ENCODE data around the gene PRKCSH.
"Not testable (repeated sequence)": the region's sequence is repeated elsewhere in the genome, so short reads cannot be mapped to it uniquely, and the experiment has no call there.

Gene PRKCSH

DNA sequence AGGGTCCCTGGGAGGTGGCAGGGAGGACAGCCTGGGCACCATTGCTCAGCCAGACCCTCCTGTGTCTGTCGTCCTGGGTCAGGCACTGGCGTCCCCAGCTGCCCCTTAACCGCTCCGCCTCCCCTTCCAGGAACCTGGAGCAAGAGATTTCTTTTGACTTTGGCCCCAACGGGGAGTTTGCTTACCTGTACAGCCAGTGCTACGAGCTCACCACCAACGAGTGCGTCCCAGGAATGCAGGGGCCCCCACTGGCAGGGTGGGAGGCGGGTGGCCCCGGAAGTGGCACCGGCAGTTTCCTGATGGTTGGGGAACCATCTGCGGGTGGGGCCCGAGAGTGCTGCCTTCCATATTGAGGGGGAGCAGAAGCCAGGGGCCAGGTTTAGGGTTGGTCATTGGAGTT, 13.0 kb downstream of the PRKCSH start:
- DNase-seq (ENCODE audit: low read depth in 1 of 2, low spot score in 1 of 2), result no peak

DNA sequence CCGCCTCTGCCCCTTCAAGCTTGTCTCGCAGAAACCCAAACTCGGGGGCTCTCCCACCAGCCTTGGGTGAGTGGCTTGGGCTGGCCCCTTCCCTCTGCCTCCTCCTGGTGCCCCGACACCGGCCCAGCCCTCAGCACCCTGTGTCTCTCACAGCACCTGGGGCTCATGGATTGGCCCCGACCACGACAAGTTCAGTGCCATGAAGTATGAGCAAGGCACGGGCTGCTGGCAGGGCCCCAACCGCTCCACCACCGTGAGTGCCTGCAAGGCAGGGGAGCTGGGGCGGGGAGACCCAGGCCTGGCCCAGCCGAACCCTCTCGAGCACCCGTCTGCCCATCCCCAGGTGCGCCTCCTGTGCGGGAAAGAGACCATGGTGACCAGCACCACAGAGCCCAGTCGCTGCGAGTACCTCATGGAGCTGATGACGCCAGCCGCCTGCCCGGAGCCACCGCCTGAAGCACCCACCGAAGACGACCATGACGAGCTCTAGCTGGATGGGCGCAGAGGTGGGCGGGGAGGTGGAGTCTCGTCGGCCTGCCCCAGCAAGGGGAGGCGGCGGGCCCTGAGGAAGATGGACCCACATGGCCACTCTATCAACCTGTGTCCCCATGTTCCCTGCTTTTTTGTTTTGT, 13.6 kb downstream of the PRKCSH start:
- DNase-seq (ENCODE audit: low read depth in 1 of 2, low spot score in 1 of 2), result no peak

DNA sequence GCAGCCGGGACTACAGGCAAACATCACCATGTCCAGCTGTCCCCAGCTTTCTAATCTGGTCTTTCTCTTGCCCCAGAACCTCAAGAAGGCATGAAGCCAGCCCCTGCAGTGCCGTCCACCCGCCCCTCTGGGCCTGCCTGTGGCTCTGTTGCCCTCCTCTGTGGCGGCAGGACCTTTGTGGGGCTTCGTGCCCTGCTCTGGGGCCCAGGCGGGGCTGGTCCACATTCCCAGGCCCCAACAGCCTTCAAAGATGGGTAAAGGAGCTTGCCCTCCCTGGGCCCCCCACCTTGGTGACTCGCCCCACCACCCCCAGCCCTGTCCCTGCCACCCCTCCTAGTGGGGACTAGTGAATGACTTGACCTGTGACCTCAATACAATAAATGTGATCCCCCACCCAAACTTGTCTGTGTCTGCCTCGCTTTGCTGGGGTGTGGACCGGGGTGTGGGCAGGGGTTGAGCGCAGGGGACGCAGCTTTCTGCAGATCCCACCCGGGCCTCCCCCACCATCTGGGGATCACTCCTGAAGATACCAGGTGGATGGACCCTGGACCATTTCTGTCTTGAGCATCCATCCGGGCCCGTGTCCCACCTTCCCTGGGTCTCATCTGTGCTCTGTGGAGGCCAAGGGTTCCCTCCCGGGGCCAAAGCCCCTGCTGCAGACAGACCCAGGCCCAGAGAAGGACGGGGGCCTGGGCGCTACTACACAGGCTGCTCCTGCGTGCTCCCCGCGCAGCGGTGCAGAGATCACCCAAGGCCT, 15.3 kb downstream of the PRKCSH start:
- no peak for DNase-seq (ENCODE audit: low read depth in 1 of 2, low spot score in 1 of 2)

DNA sequence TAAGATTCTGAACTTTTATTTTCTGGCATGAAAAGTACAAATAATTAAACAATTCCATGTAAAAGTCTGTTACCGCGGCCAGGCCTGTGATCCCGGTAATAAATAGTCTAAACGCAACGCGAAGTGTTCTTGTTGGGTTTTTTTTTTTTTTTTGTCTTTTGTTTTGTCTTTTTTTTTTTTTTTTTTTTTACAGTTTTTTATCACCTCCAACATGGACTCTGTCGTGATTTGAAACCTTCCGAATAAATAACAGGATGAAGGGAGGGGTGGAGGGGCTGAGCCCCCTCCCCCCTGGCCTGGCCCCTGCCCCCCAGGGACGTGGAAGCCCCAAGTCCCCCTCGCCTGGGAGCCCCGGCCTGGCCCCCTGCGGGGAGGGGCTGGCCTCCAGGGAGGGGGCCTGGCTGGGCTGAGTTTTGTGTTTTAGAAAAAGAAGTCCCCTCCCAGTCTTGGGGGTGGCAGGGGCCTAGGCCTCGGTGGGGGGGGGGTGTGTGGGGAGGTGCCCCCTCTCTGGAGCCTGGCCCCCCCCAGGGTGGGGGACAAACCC, 16.0 kb downstream of the PRKCSH start:
- no peak for DNase-seq (ENCODE audit: low read depth in 1 of 2, low spot score in 1 of 2)

DNA sequence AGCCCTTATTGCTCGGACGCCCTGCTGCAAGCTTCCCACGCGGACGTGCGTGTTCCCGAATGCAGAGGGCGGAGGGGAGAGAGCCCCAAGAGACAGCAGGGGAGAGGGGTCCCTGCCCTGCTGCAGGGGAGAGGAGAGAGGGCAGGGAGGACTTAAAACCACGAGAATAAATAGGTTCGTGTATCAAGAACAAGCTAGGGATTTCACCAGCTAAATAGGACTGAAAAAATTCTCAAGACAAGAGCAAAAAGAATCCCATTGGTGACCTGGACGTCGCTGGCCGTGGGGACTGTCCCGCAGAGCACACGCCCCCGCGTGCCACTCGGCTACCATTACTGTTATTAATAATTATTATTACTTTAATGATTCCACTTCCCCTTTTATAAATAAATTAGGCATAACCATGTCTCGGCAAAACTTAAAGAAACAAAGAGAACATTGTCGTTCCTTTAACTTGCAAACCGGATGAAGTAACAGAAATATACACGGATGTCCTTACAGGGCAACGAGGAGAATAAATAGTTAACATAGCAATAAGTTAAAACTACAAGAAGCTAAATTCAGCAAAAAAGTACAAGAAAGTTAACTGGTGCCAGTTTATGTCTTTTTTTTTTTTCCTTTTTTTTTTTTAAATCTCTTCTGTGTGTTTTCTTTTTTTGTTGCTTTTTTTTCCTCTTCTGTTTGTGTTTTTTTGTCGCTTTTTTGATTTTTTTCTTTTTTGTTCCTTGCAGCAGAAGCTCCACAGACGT, 16.6 kb downstream of the PRKCSH start:
- DNase-seq (ENCODE audit: low read depth in 1 of 2, low spot score in 1 of 2), result no peak

DNA sequence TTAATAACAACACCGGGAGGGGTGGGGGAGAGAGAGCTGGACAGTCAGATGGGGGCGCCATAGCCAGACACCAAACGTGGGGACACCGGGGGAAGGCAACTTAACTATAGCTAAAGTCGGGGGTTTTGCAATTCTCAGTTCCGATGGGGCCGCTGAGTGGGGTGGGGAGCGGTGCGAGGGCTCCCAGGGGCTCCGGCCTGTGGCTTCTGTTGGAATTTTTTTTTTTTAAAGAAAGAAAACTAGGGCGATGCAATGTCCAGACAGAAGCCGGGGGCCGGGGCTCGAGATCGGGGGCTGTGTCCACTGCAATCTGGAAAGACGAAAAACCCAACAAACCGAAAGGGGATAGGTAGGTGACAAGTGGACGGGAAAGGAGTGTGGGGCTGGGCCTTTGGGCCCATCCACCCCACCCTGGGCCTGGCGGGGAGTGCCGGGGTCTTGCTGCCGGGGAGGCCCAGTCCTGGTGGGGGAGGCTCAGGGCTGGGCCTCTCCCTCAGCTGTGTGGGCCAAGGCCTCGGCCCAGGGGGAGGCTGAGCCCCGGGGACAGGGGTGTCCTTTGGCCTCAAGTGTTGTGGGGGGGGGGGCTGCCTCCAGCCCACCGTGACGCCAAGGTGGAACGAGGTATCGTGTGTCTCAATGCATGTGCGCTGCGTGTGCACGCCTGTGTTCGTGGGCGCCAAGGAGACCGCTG, 17.3 kb downstream of the PRKCSH start:
- no peak for DNase-seq (ENCODE audit: low read depth in 1 of 2, low spot score in 1 of 2)

DNA sequence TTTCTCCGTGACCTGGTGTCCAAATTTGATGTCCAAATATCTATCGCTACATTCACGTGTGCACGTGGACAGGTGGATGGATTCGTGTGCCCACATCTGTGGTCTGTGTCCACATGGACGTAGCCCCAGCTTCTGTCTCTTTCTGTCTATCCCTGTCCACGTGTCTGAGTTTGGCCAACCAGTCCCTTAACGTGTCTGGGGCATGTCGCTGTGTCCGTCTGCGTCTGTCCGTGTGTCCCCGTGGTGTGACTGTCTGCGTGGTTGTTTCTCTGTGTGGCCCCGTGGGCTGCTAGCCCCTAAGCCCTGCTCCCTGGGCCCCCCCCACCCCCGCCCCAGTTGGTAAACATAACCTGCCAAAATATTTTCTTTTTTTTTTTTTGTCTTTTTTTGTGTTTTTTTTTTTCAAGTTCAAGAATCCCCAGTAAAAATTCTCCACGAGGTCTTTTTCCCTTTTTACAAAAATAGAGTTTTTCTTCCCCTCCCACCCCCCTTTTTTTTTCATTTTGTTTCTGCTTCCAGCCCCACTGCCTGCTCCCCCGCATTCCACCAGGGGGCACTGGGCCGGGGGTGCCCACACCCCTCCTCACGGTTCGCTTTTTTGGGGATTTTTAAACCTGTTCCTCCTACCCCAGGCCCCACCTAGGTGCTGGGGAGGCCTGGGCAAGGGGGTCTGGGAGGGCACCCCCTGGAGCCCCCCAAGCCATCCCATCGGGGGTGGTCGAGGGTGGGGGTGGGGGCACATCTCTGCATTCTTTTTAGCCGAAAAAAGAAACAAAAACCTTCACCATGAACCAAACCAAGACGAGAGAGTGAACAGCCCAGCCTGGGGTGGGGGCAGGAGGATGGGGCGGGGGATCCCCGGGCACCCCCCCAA, 18.3 kb downstream of the PRKCSH start:
- DNase-seq (ENCODE audit: low read depth in 1 of 2, low spot score in 1 of 2), result no peak

DNA sequence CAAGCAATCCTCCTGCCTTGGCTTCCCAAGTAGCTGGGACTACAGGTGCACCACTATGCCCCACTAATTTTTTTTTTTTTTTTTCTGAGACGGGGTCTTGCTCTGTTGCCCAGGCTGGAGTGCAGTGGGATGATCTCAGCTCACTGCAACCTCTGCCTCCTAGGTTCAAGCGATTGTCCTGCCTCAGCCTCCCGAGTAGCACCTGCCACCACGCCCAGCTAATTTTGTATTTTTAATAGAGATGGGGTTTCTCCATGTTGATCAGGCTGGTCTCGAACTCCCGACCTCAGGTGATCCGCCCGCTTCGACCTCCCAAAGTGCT, 19.8 kb downstream of the PRKCSH start:
- DNase-seq (ENCODE audit: low read depth in 1 of 2, low spot score in 1 of 2), result not testable (repeated sequence)

DNA sequence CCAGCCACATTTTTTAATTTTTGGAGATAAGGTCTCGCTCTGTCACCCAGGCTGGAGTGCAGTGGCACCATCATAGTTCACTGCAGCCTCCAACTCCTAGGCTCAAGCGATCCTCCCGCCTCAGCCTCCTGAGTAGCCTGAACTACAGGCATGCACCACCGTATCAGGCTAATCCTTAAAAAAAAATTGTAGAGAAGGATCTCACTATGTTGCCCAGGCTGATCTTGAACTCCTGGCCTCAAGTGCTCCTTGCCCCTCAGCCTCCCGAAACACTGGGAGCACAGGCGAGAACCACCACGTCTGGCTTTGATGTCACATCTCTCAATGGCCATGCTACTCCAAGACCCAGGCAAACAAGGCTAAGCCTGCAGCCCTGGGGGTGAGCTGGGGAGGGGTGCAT, 21.2 kb downstream of the PRKCSH start:
- no peak for DNase-seq (ENCODE audit: low read depth in 1 of 2, low spot score in 1 of 2)

DNA sequence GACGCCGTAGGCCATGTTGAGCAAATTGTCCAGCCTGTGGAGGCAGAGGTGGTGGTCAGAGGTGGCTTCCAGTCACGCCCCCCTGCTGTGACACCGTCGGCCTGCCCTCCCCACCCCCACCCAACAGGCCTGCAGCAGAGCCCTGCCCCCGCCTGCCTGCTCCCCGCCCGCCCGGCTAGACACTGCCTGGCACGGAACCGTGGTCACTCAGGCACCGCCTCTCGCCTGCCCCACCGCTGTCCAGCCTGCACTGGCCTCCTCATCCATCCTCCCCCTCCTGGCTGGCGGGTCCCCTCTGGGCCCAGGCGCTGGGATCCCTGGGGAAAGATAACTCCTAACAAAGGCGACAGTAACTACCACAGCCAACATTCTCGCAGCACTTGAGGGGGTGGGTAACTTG, 21.7 kb downstream of the PRKCSH start:
- no peak for DNase-seq (ENCODE audit: low read depth in 1 of 2, low spot score in 1 of 2)

DNA sequence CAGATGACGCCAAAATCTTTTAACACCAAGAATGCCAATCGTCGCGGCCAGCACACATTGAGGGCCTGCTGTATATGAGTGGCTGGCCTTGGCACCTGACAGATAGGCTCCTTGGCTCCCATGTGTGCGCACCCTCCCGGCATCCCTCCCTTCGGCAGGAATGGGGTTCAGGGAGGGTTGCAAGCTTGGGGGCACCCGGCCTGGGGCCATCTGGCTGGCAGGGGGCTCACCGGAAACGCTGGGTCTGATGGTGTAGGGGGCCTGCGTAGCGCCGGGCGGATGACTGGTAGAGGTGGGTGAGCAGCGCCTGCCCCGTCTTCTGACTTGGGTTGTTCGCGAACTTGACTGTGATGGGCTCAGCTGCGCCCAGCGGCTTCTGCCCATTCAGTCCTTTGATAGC, 22.4 kb downstream of the PRKCSH start:
- no peak for DNase-seq (ENCODE audit: low read depth in 1 of 2, low spot score in 1 of 2)

DNA sequence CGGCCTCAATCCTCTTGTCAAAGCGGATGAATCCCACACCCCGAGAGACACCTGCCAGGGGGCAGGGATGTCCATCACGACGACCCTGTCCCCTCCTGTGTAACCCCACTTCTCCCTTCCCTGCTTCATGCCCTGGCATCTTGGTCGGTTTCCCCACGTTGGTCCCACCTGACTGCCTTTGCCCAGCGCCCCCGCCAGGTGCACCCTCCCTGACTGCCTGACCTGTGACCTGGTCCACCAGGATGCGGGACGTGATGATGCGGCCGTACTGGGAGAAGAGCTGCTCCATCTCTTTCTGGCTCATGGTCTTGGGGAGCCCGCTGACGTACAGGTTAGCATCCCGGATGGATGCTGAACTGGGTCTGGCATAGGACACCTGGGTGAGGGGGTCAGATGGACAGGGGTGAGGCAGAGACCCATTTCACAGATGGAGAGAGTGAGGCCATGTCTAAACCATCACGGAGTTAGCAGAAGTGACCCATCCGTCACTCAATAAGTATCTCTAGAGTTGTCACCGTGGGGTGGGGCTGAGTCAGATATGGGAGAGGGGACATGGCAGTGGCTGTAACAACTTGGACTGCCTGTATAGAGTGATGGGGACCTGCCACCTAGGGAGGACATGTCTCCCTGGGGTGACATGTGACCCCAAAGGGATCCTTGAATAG, 22.9 kb downstream of the PRKCSH start:
- no peak for DNase-seq (ENCODE audit: low read depth in 1 of 2, low spot score in 1 of 2)

DNA sequence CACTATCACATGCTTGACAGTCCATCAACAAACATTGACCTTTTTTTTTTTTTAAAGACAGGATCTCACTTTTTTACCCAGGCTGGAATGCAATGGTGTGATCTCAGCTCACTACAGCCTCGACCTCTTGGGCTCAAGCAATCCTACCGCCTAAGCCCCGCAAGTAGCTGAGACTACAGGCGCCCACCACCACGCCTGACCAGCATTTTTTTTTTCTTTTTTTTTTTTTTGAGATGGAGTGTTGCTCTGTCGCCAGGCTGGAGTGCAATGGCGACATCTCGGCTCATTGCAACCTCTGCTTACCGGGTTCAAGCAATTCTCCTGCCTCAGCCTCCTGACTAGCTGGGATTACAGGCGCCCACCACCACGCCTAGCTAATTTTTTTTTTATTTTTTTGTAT, 23.5 kb downstream of the PRKCSH start:
- not testable (repeated sequence) for DNase-seq (ENCODE audit: low read depth in 1 of 2, low spot score in 1 of 2)

DNA sequence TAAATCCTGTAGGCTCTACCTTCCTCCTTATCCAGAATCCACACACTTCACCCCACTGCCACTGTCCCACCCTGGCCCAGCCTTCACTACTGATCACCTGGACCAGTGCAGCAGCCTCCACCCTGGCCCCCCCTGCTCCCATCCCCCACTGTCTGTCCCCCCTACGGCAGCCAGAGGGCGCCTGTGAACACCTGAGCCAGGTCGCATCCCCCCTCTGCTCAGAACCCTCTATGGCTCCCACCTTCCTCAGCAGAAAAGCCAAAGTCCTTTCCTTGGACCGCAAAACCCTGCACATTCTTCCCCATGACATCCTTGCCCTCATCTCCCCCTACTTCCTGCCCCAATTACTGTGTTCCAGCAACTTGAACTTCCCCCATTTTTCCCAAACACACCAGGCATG, 24.8 kb downstream of the PRKCSH start:
- no peak for DNase-seq (ENCODE audit: low read depth in 1 of 2, low spot score in 1 of 2)

DNA sequence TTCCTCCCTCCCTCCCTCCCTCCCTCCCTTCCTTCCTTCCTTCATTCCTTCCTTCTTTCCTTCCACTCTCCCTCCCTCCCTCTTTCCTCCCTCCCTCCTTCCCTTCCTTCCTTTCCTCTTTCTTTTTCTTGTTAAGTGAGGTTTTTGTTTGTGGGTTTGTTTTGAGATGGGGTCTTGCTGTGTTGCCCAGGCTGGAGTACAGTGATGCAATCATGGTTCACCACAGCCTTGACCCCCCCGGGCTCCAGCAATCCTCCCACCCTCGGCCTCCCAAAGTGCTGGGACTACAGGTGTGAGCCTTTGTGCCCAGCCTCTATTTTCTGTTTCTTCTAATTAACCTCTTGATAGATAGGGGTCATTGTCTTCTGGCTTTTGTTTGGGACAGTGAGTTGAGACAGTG, 26.0 kb downstream of the PRKCSH start:
- DNase-seq (ENCODE audit: low read depth in 1 of 2, low spot score in 1 of 2), result no peak

DNA sequence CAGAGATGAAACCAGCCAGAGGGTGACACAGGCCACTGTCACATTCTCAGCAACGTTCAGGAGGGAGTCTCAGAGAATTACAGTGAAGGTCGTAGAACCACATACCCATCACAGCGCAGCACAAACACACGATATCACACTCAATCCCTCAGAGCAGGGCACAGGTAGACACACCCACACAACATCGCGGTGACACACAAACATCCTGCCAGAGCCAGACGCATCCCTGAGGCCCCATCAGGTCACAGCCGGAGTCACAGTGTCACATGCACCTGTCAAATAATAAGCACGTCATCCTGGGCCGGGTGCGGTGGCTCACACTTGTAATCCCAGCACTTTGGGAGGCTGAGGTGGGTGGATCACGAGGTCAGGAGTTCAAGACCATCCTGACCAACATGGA, 28.0 kb downstream of the PRKCSH start:
- DNase-seq (ENCODE audit: low read depth in 1 of 2, low spot score in 1 of 2), result no peak

DNA sequence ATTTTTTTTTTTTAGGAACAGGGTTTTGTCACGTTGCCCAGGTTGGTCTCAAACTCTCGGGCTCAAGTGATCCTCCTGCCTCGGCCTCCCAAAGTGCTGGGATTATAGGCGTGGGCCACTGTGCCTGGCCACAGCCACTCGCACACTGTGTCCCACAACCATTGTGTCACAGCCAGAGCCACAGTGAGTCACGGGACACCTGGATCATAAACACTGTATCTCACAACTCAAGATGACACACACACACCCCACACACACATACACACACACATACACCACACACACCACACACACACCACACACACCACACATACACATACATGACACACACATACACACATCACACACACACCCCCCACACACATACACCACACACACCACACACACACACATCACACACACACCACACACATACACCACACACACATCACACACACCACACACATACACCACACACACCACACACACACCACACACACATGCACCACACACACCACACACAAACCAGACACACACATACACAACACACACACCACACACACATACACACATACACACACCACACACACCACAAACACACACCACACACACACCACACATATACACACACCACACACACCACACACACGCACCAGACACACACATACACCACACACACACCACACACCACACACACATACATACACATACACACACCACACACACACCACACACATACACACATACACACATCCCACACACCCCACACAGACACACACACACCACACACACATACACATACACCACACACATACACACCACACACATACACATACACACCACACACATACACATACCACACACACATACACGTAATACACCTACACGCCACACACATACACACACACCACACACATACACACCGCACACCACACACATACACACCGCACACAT, 29.2 kb downstream of the PRKCSH start:
- DNase-seq (ENCODE audit: low read depth in 1 of 2, low spot score in 1 of 2), result no peak

DNA sequence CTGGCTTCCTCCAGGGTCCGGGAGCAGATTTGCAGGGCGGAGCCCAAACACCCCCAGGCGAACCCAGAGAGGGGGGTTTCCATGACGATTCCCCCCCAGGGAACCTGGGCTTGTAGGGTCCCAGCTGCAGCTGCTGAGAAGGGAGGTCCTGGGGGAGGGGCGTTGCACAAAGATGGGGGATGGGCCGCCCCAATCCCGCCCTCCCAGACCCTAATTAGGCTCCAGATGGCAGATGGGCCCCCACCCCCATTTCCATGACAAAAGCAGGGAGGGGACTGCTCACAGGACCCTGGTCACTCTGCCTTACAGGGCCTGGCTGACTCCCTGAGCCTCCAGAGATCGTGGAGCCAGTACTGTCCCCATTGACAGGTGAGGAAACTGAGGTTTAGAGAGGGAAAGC, 30.2 kb downstream of the PRKCSH start:
- DNase-seq (ENCODE audit: low read depth in 1 of 2, low spot score in 1 of 2), result no peak

DNA sequence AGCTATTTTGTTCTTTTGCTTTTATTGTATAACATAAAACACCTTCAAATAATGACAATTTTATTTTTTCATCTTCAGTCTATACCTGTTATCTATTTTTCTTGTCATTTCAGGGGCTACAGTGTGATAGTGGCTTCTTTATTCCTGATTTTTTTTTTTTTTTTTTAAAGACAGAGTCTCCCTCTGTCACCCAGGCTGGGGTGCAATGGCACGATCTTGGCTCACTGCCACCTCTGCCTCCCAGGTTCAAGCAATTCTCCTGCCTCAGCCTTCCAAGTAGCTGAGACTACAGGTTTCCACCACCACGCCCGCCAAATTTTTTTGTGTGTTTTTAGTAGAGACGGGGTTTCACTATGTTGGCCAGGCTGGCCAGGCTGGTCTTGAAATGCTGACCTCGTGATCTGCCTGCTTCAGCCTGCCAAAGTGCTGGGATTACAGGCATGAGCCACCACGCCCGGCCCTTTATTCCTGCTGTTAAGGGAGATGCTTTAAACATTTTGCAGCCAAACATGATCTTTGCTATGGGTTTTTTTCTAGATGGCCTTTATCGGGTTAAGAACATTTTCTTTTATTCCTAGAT, 32.9 kb downstream of the PRKCSH start:
- not testable (repeated sequence) for DNase-seq (ENCODE audit: low read depth in 1 of 2, low spot score in 1 of 2)

Data from activated T-helper 1 cell treated with anti-CD3 and anti-CD28 coated beads, Interleukin-2, amount 50 U/mL, for 16 hours (primary cell).